Sciatic nerve (tissue), 1 donor: ENCODE data around the gene MKNK2. TPM values are rescaled to one million over a fixed set of nuclear protein-coding genes. Genes with fewer than 3 reads are reported as not detected.

Source experiments
- total RNA-seq: library from RNA; stranded (reverse); fragmentation: NEBNext Ultra II Directional; extraction: Animal tissue kit (Norgen Biotek cat#: 25700); gene quantifications from one replicate; pipeline ENCODE4 v1.2.1, GENCODE V29; 2021
- donor health status: DM: no; HTN: no; CAD: no.

Gene MKNK2
- total RNA-seq, 1 donor from 2014 or later: 140 TPM

Other genes with a start within 250 kb of the MKNK2 start
- 2.3 TPM for gene ATP8B3, start 239.0 kb downstream of the MKNK2 start, total RNA-seq
- 34.2 TPM for gene REXO1, start 202.8 kb downstream of the MKNK2 start, total RNA-seq
- 20.2 TPM for gene KLF16, start 187.7 kb downstream of the MKNK2 start, total RNA-seq
- gene ABHD17A, start 165.7 kb downstream of the MKNK2 start, total RNA-seq: 78.9 TPM
- 4.3 TPM for gene ADAT3, start 145.8 kb downstream of the MKNK2 start, total RNA-seq
- 53.5 TPM for gene SCAMP4, start 145.8 kb downstream of the MKNK2 start, total RNA-seq
- 51.6 TPM for gene CSNK1G2, start 110.1 kb downstream of the MKNK2 start, total RNA-seq
- gene BTBD2, start 35.5 kb downstream of the MKNK2 start, total RNA-seq: 65.7 TPM
- 54.0 TPM for gene MOB3A, start 45.1 kb upstream of the MKNK2 start, total RNA-seq
- 37.8 TPM for gene IZUMO4, start 45.7 kb upstream of the MKNK2 start, total RNA-seq
- 81.4 TPM for gene AP3D1, start 100.3 kb upstream of the MKNK2 start, total RNA-seq
- gene DOT1L, start 112.7 kb upstream of the MKNK2 start, total RNA-seq: 26.3 TPM
- gene PLEKHJ1, start 185.1 kb upstream of the MKNK2 start, total RNA-seq: 34.2 TPM
- 65.0 TPM for gene SF3A2, start 185.6 kb upstream of the MKNK2 start, total RNA-seq
- gene AMH, start 198.1 kb upstream of the MKNK2 start, total RNA-seq: 1.3 TPM
- not detected for gene JSRP1, start 205.2 kb upstream of the MKNK2 start, total RNA-seq
- gene PEAK3, start 230.9 kb upstream of the MKNK2 start, total RNA-seq: 0.71 TPM